Thyroid gland (tissue), 4 donors: ENCODE measurements around the gene GSTA4.

ENCODE experiments used
- CTCF ChIP-seq, 6 experiments: fragments of 200-600 bp in 3 of 6; fragments of 450-650 bp in 3 of 6; sonication (generic) in 3 of 6; IDR thresholded peaks; one replicate each; pipeline ENCODE4 v1.5.1; 2016 to 2019; ENCODE audit warnings: antibody characterized with exemption in 6 of 6, mild to moderate bottlenecking in 2 of 6, inconsistent platforms in 1 of 6, moderate library complexity in 1 of 6
- POLR2A ChIP-seq, 2 donors: fragments of 450-650 bp; IDR thresholded peaks; one replicate each; pipeline ENCODE4 v1.6.1; 2017; ENCODE audit warnings: antibody characterized with exemption in 2 of 2, mild to moderate bottlenecking in 2 of 2, moderate library complexity in 1 of 2

DNA sequence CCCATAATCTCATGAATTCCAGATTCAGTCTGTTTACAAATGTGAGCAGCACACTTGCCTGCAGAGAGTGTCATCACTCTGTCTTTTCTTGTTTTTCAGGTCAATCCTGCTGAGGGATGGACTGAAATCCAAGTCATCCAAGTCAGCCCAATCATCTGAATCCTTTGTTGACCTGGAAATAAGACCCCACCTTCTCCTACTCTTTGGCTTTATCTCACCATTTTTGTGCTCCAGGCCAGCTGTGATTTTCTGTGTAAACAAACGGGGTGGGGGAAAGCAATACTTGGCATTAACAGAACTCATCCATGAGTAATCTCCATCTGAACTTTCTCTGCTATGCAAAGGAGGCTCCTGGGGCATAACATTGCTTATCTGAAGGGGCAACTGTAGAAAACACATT, 16.9 kb upstream of the GSTA4 start:
- TF ChIP-seq CTCF (IDR thresholded peaks at IDR 0.05) (no peak), POLR2A (IDR thresholded peaks at IDR 0.05) (no peak)
